ENCODE data around the gene CEMIP. TPM values are rescaled to one million over a fixed set of nuclear protein-coding genes. Genes with fewer than 3 reads are reported as not detected.

The CEMIP gene
- total and polyA plus RNA-seq, 10 of the 15 experiments (the other 5 are each of a cell fraction or from before 2014, with no cell fraction given): 0.01 to 0.44 (median 0.16) TPM; not detected in 6

DNA sequence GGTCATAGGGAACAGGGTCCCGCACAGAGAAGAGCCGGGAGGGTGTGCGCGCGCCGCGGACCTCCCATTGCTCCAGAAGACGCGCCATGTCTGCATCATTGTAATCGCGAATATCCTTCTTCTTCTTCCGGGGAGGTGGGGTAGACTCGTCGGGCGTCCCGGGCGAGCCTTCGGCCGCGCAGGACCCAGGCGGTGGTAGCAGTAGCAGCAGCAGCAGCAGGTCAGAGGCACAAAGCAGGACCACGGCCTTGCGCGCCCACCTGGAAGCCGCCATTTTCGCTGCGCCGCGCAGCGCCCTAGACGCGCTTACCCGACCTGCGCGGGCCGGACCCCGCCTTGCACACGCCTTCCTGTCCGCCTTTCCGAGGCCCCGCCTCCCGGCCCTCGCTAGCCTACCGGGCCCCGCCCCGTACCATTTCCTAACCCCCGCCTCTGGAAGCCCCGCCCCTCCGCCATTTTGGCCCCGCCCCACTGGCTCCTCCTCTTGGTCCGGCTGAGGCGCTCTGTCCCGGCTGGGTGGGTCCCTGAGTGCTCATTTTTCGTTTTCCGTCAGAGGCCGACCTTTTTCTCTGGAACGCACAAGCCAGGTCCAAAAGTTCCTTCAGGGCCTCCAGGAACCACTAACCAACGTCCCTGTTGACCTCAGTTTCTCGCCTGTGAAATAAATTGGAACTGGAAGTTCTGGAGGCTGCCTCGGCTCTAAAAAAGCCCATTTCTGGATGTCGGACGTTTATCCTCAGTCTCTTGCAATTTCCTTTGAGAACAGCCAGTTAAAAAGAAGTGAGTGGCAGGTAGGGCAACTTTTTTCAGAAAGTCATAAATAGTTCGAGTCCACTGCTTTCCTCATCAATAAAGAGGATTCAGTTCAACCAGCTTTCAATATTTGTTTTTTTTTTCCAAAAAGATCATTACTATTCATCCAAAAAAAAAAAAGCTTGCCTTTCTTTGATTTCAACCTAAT, 210.6 kb downstream of the CEMIP start, which contains the start of gene MESD (continued):
- TF ChIP-seq, protein P1, sequence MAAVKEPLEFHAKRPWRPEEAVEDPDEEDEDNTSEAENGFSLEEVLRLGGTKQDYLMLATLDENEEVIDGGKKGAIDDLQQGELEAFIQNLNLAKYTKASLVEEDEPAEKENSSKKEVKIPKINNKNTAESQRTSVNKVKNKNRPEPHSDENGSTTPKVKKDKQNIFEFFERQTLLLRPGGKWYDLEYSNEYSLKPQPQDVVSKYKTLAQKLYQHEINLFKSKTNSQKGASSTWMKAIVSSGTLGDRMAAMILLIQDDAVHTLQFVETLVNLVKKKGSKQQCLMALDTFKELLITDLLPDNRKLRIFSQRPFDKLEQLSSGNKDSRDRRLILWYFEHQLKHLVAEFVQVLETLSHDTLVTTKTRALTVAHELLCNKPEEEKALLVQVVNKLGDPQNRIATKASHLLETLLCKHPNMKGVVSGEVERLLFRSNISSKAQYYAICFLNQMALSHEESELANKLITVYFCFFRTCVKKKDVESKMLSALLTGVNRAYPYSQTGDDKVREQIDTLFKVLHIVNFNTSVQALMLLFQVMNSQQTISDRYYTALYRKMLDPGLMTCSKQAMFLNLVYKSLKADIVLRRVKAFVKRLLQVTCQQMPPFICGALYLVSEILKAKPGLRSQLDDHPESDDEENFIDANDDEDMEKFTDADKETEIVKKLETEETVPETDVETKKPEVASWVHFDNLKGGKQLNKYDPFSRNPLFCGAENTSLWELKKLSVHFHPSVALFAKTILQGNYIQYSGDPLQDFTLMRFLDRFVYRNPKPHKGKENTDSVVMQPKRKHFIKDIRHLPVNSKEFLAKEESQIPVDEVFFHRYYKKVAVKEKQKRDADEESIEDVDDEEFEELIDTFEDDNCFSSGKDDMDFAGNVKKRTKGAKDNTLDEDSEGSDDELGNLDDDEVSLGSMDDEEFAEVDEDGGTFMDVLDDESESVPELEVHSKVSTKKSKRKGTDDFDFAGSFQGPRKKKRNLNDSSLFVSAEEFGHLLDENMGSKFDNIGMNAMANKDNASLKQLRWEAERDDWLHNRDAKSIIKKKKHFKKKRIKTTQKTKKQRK (IDR thresholded peaks at IDR 0.05; ENCODE audit: low read depth, low read length): no peak
- TF ChIP-seq MYB (IDR thresholded peaks at IDR 0.05; ENCODE audit: borderline replicate concordance, low read depth, low read length): no peak
- TF ChIP-seq TAF1 (IDR thresholded peaks at IDR 0.05; ENCODE audit: borderline replicate concordance, low read depth, low read length): peak; percentile 84
- TF ChIP-seq, protein P2, sequence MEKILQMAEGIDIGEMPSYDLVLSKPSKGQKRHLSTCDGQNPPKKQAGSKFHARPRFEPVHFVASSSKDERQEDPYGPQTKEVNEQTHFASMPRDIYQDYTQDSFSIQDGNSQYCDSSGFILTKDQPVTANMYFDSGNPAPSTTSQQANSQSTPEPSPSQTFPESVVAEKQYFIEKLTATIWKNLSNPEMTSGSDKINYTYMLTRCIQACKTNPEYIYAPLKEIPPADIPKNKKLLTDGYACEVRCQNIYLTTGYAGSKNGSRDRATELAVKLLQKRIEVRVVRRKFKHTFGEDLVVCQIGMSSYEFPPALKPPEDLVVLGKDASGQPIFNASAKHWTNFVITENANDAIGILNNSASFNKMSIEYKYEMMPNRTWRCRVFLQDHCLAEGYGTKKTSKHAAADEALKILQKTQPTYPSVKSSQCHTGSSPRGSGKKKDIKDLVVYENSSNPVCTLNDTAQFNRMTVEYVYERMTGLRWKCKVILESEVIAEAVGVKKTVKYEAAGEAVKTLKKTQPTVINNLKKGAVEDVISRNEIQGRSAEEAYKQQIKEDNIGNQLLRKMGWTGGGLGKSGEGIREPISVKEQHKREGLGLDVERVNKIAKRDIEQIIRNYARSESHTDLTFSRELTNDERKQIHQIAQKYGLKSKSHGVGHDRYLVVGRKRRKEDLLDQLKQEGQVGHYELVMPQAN (conservative IDR thresholded peaks at IDR 0.05): peak; percentile 68
- no peak for TF ChIP-seq RUNX3 (IDR thresholded peaks at IDR 0.05; ENCODE audit: low read length)
- peak; percentile 77 for TF ChIP-seq NRF1 (conservative IDR thresholded peaks at IDR 0.05; ENCODE audit: low read depth, low read length)
- TF ChIP-seq BMI1 (IDR thresholded peaks at IDR 0.05; ENCODE audit: borderline replicate concordance): no peak
- TF ChIP-seq CREM (IDR thresholded peaks at IDR 0.05; ENCODE audit: low read depth): peak; percentile 54; the same call in 1 of the 2 replicates
- TF ChIP-seq EZH2 (IDR thresholded peaks at IDR 0.05; ENCODE audit: borderline replicate concordance, control insufficient read depth, low read depth, low read length): no peak
- TF ChIP-seq JUNB (IDR thresholded peaks at IDR 0.05): no peak; the same call in 1 of the 2 replicates
- peak; percentile 64; the same call in 1 of the 2 replicates for TF ChIP-seq IKZF1 (conservative IDR thresholded peaks at IDR 0.05)
- TF ChIP-seq ZNF24 (IDR thresholded peaks at IDR 0.05): no peak
- TF ChIP-seq GABPA (IDR thresholded peaks at IDR 0.05; ENCODE audit: low read depth): no peak
- TF ChIP-seq RFX5 (IDR thresholded peaks at IDR 0.05; ENCODE audit: low read depth, low read length): no peak
- TF ChIP-seq, protein P3, sequence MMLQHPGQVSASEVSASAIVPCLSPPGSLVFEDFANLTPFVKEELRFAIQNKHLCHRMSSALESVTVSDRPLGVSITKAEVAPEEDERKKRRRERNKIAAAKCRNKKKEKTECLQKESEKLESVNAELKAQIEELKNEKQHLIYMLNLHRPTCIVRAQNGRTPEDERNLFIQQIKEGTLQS (IDR thresholded peaks at IDR 0.05; ENCODE audit: borderline replicate concordance, extremely low read depth, low read depth, low read length): no peak
- TF ChIP-seq CBFB (IDR thresholded peaks at IDR 0.05; ENCODE audit: low read depth): no peak; the same call in 1 of the 2 replicates
- TF ChIP-seq, protein P4, sequence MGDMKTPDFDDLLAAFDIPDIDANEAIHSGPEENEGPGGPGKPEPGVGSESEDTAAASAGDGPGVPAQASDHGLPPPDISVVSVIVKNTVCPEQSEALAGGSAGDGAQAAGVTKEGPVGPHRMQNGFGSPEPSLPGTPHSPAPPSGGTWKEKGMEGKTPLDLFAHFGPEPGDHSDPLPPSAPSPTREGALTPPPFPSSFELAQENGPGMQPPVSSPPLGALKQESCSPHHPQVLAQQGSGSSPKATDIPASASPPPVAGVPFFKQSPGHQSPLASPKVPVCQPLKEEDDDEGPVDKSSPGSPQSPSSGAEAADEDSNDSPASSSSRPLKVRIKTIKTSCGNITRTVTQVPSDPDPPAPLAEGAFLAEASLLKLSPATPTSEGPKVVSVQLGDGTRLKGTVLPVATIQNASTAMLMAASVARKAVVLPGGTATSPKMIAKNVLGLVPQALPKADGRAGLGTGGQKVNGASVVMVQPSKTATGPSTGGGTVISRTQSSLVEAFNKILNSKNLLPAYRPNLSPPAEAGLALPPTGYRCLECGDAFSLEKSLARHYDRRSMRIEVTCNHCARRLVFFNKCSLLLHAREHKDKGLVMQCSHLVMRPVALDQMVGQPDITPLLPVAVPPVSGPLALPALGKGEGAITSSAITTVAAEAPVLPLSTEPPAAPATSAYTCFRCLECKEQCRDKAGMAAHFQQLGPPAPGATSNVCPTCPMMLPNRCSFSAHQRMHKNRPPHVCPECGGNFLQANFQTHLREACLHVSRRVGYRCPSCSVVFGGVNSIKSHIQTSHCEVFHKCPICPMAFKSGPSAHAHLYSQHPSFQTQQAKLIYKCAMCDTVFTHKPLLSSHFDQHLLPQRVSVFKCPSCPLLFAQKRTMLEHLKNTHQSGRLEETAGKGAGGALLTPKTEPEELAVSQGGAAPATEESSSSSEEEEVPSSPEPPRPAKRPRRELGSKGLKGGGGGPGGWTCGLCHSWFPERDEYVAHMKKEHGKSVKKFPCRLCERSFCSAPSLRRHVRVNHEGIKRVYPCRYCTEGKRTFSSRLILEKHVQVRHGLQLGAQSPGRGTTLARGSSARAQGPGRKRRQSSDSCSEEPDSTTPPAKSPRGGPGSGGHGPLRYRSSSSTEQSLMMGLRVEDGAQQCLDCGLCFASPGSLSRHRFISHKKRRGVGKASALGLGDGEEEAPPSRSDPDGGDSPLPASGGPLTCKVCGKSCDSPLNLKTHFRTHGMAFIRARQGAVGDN (IDR thresholded peaks at IDR 0.05): no peak
- no peak for TF ChIP-seq ZBED1 (IDR thresholded peaks at IDR 0.05; ENCODE audit: borderline replicate concordance)

All from GM12878 (cell line).